Measurements from ENCODE around the gene MUTYH.
"Not testable (repeated sequence)": the region's sequence is repeated elsewhere in the genome, so short reads cannot be mapped to it uniquely, and the experiment has no call there.

The MUTYH gene

GRCh38 chr1:45339789-45340558, at the start of gene MUTYH, which contains the start of gene TOE1:
Gene MUTYH, minus strand, starts transcription at chr1:45340440. Its CDS starts 5,935 bp downstream, at chr1:45334505.
Gene TOE1, plus strand, starts transcription at chr1:45340170. Its CDS starts 83 bp downstream, at chr1:45340253.
- peak; percentile 85 to 91 for DNase-seq (ENCODE audit: low read depth in 2 of 2)

GRCh38 chr1:45386219-45386618, 46.0 kb upstream of the MUTYH start:
- DNase-seq (ENCODE audit: low read depth in 2 of 2): no peak

GRCh38 chr1:45385302-45385701, 45.1 kb upstream of the MUTYH start:
- DNase-seq (ENCODE audit: low read depth in 2 of 2): no peak

- not testable (repeated sequence) for DNase-seq (ENCODE audit: low read depth in 2 of 2)
These were observed 44.0 kb upstream of the MUTYH start for GRCh38 chr1:45384213-45384612.

GRCh38 chr1:45383191-45383590, 43.0 kb upstream of the MUTYH start:
- DNase-seq (ENCODE audit: low read depth in 2 of 2): no peak

- no peak for DNase-seq (ENCODE audit: low read depth in 2 of 2)
These were observed 41.0 kb upstream of the MUTYH start for GRCh38 chr1:45381243-45381642.

- no peak for DNase-seq (ENCODE audit: low read depth in 2 of 2)
These were observed 40.5 kb upstream of the MUTYH start for GRCh38 chr1:45380730-45381129.

- no peak for DNase-seq (ENCODE audit: low read depth in 2 of 2)
These were observed 39.9 kb upstream of the MUTYH start for GRCh38 chr1:45380125-45380524.

GRCh38 chr1:45379524-45379923, 39.3 kb upstream of the MUTYH start:
- no peak for DNase-seq (ENCODE audit: low read depth in 2 of 2)

- no peak for DNase-seq (ENCODE audit: low read depth in 2 of 2)
These were observed 37.9 kb upstream of the MUTYH start for GRCh38 chr1:45378184-45378583.

GRCh38 chr1:45375104-45376090, 35.2 kb upstream of the MUTYH start:
- no peak for DNase-seq (ENCODE audit: low read depth in 2 of 2)

- DNase-seq (ENCODE audit: low read depth in 2 of 2): no peak
These were observed 33.3 kb upstream of the MUTYH start for GRCh38 chr1:45373573-45373972.

- no peak for DNase-seq (ENCODE audit: low read depth in 2 of 2)
These were observed 30.3 kb upstream of the MUTYH start for GRCh38 chr1:45370575-45370974.

GRCh38 chr1:45365051-45365450, 24.8 kb upstream of the MUTYH start:
- DNase-seq (ENCODE audit: low read depth in 2 of 2): no peak

GRCh38 chr1:45364294-45364693, 24.1 kb upstream of the MUTYH start:
- no peak for DNase-seq (ENCODE audit: low read depth in 2 of 2)

- not testable (repeated sequence) for DNase-seq (ENCODE audit: low read depth in 2 of 2)
These were observed 20.7 kb upstream of the MUTYH start for GRCh38 chr1:45360981-45361380.

- peak in 1 of 2 donors; percentile 17 for DNase-seq (ENCODE audit: low read depth in 2 of 2)
These were observed 19.8 kb upstream of the MUTYH start for GRCh38 chr1:45359882-45360513.

GRCh38 chr1:45356186-45356585, 15.9 kb upstream of the MUTYH start:
- no peak for DNase-seq (ENCODE audit: low read depth in 2 of 2)

GRCh38 chr1:45355683-45356082, 15.4 kb upstream of the MUTYH start:
- DNase-seq (ENCODE audit: low read depth in 2 of 2): no peak

GRCh38 chr1:45354838-45355237, 14.6 kb upstream of the MUTYH start:
- no peak for DNase-seq (ENCODE audit: low read depth in 2 of 2)

GRCh38 chr1:45353685-45354084, 13.4 kb upstream of the MUTYH start:
- DNase-seq (ENCODE audit: low read depth in 2 of 2): no peak

- no peak for DNase-seq (ENCODE audit: low read depth in 2 of 2)
These were observed 11.3 kb upstream of the MUTYH start for GRCh38 chr1:45351508-45351907.
